SKM-1 treated with dmso at 0.1 percent for 144 hours (cell line): Measurements from ENCODE around the gene IL1RAPL1.
A peak's percentile ranks its signal among the peaks of the same experiment; 100 is the strongest.

Experiments used
- DNase-seq: peaks from one replicate; lab custom pipeline; 2025; ENCODE audit not compliant: unreplicated experiment; lab: John Stamatoyannopoulos, UW

Gene IL1RAPL1

DNA sequence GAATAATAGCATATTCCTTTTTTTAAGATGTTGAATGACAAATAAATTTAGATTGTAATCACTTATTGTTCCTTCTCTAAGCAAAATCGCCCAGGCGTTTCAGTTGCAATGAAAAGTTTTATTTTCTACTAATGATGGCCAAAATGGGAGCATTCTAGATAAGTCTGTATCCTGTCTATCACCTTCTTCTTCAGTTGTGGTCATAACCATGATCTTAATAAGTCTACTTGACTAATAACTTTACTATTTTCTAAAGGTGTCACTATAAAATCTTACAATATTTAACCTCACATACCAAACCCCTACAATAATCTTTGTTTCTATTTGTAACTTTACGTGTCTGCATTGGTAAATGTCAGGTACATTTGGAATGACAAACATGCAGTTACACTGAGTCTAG, 904.4 kb downstream of the IL1RAPL1 start:
- DNase-seq: no peak

DNA sequence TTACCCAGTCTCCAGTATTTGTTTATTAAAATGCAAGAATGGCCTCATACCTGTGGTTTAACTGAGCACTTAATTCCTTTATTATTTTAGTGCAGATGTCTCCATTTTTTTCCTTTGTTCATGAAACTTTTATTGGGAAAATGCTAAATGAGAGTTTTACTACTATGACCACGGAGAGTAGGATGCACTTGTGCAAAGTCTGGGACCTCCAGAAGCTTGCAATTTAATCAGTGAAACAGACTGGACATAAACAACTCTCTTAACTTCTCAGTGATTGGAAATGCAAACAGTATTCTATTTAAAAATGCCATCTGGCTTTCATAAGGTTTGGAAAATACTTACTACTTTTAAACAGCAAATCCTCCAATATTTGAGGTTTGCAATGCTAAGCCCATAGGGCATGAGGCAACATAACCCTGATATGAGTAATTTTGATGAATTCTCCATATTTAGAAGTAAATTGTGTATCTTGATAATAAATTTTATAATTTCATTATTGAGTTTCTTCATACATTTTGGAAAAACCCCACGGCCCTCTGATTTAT, 909.5 kb downstream of the IL1RAPL1 start:
- DNase-seq: no peak

DNA sequence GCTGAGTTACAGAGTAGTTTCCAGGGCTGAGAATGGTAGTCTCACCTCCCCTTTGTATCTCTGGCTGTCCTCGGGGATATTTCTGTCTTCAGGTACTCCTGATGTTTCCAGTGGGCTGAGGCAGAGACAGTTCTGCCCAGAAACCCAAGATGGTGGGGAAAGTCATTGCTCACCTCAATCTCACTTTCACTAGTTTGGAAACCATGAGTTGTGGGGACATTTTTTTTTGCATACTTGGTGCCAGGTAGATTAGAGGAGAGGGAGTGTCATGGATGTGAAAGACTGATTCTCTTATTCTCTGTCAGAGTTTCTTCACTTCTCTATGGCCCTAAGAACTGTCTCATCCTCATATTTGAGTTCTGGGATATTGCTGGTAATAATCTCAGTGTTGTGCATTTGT, 919.5 kb downstream of the IL1RAPL1 start:
- DNase-seq: no peak

DNA sequence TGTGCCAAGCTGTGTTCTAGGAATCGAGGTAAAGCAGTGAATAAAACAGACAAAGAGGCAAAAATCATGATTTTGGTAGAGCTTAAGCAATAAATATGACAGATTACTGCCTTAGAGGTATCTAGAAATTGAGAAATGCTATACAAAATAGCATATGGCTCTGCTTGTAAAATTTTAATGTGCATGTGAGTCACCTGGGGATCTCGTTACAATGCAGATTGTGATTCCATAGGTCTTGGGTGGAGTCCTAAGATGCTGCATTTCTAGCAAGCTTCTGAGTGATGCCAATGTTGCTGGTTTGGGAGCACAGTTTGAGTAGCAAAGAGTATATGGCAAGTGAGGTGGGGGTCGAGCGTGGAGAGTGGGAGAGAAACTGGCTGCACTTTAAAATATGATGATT, 930.9 kb downstream of the IL1RAPL1 start:
- no peak for DNase-seq

DNA sequence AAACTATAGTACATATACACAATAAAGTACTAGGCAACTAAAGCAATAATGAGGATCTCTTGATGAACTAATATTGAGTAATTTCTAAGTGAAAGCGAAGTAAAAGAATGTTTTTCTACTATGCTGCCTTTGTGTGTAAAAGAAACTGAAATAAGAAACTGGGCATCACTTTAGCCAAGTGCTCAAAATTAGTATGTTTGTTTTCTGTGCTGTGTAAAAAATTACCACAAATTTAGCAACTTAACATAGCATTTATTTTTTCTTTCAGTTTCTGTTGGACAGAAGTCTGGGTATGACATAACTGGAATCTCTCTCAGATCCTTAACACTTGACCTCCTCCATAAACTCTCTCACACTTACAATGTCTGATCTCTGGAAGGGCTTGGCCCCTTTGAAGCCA, 941.0 kb downstream of the IL1RAPL1 start:
- DNase-seq: no peak

DNA sequence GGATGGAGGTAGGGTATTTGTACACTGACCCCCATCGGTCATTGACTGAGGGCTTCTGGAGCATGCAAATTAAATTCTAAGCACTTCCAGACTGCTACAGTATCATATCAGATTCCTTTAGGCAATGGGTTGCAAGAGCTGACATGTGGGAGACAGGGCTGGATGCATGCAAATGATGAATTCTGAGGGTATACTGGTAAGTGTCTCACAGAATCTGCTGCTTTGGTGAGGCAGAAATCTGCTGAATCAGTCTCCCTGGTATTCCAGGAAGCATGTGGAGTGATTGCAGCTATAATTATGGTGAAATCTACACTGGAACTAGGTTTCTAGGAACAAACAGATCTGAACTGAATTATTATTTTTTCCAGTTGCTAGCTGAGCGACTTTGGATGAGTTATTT, 943.3 kb downstream of the IL1RAPL1 start:
- DNase-seq: no peak

DNA sequence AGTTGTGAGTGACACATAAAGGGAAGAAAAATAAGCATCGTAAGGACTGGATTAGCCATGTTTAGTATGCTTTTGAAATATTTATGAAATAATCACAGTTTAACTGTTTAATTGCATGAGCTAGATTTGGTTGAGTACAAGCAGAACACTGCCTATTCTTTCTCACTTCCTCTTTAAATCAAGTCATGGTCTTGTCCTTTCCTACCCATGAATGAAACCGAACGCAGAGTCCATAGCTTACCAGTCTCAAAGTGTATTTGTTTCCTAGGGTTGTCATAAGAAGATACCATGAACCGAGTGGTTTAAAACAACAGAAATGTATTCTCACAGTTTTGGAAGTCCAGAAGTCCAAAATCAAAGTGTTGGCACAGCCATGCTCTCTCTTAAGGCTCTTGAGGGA, 944.1 kb downstream of the IL1RAPL1 start:
- no peak for DNase-seq

DNA sequence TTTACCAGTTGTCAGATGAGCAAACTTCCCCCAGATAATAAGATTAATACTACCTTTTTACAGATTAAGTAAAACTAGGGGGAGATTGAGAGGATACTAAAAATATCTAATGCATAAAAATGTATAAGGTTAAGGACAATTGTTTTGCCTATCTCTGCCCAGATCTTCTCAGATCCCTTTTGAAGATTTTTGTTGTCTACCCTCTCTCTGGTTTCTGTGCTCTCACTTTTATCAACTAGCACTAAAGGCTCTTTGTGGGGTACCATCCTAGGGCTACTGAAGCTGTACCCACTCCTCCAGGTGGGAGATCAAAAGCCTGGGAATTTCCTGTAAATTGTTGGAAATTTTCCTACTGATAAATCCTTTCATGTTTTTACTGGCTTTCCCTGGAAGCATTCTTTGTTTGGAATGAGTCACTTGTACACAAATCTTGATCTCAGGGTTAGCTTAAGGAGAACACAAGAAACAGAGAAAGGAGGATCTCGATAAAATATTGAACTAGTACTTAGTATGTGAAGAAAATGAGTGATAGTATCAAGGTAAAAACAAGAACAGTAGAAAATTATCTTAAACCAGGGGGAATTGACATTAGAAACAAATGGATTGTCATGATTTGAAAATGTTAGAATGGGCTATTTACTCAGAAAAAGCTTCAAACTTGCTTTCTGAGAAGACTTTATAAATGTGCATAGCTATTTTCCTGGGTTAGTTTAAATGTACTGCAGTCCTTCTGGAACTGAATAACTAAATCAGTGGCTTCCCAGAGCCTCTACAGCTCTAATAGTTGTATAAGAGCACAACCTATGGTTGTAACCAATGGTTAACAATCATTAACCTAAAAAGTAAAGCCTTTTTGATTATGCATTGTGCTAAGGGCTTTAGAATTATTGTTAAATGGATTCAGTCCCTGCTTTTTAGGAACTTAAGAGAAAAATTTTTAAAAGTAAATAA, 948.2 kb downstream of the IL1RAPL1 start:
- no peak for DNase-seq

DNA sequence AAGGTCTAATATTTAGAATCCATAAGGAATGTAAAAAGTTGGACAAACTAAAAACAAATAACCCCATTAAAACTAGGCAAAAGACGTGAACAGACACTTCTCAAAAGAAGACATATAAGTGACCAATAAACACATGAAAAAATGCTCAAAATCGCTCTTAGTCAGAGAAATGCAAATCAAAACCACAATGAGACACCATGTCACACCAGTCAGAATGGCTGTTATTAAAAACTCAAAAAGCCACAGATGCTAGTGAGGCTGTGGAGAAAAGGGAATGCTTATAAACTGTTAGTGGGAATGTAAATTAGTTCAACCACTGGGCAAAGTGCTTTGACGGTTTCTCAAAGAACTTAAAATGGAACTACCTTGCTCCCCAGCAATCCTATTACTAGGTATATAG, 953.8 kb downstream of the IL1RAPL1 start:
- no peak for DNase-seq

DNA sequence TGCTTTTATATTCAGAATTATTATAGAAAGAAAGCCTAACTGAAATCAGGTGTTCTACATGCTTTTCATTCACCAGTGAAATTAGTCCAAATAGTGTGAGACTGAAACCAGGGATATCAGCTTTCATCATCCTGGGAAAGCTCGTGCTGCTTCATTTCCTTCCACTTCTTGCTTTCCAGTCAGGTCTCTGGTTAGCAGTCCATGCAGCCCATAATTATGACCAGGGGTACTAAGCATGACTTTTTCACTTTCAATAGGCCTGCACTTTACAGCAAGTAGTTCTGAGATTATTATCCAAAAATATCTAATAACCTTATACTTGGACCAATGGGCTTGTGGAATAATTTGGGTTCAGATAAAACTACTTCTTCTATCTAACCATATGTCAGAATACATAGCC, 954.9 kb downstream of the IL1RAPL1 start:
- DNase-seq: no peak

DNA sequence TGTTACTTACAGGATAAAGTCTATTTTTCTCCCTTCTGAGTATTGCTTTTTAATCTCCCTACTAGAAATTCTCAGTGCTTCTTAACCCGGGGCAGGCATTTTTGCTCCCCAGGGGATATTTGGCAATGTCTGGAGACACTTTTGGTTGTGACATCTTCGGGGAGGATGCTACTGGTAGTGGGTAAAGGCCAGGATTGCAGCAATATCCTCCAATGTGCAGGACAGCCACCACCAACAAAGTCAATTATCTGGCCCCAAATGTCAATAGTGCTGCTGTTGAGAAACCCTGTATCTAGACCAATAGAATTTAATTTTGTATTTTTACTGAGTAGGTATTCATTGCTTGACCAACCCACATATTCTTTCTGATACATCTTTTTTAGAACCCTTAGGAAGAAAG, 958.6 kb downstream of the IL1RAPL1 start:
- DNase-seq: peak; percentile 59

DNA sequence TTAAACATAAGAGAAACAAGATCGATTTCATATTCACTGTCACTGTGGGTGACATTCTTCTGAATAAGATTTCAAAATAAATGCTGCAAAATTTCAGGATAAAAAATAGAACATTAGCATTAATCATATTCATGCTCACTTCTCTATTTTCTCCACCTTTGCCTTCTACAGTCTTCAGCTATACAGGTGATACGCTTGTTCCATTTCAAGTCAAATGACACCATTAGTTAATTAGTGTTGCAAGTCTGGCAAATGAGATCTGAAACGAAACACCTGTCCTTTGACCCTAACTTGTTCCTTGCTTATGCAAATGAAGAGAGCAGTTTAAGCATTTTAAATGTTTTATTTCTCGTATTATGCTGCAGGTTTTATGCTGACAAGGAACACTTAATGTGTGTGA, 960.6 kb downstream of the IL1RAPL1 start:
- no peak for DNase-seq

DNA sequence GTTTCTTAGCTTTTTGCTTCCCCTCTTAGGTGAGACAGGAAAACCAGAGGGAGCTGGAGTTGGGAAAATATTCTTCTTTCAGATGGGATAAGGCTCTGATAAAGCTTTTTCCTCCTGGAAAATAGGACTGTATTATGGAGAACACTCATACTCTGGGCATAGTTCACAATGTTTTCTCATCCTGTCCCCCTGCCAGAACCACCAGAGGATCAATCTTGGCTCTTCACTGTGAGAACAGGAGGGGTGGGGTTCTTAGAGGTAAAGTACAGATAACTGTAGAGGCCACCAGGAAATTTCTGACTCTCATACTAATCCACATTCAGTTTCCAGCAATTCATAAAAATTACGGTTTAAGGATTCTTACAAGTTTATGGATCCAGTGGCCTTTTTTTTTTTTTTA, 966.3 kb downstream of the IL1RAPL1 start:
- no peak for DNase-seq

DNA sequence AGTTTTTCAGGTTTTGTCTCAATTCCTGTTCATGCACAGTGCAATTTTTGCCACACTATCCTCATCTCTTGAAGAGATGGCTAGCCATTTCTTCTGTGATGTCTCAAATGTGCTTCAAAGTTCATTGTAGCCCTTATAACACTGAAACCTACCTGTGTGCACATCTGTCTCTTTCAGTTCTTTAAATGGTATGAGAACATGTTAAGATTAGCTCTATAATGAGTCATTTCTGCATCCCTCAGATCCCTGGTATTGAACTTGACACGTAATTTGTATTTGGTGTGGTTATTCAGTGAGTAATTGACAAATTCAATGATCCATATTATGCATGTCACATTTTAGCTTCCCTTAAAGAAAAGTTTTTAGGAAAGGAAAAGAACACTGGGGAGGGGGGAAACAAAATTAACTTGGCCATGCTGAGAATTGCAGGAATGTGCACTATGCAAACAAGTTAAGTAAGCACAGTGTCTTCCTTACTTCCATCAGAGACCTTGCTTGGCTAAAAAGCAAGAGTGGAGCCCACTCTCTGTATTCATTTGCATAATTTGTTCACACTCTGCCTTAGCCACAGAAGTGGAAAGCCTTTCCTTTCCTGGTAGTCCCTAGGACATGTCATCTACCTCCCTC, 968.3 kb downstream of the IL1RAPL1 start:
- no peak for DNase-seq

DNA sequence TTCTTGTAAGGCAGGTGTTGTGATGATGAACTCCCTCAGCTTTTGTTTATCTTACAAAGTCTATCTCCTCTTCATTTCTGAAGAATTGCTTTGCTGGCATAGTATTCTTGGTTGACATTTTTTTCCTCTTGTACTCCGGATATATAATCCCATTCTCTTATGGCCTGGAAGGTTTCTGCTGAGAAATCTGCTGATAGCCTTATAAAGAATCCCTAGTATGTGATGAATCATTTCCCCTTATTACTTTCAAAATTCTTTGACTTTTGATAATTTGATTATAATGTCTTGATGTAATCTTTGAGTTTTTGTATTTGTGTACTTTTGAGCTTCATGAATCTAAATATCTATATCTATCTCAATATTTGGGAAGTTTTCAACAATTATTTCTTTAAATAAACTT, 972.8 kb downstream of the IL1RAPL1 start:
- no peak for DNase-seq

DNA sequence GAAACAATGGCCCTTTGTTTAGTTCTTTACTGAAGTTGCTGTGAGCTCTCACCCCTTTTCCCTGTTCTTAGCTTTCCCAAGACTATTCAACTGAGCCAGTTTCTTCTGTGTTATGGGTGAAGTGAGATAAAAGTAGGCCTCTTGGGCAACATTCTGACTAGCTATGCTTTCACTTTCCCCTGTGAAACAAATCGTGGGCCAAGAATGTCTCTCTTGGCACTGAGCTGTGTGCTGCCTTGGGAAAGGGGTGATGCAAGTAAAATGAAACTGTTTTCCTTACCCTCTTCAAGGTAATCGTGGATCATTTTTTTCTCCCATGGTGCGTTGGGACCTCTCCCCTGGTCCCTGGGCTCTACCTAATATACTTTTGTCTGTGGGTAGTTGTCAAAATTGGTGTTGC, 974.2 kb downstream of the IL1RAPL1 start:
- no peak for DNase-seq

DNA sequence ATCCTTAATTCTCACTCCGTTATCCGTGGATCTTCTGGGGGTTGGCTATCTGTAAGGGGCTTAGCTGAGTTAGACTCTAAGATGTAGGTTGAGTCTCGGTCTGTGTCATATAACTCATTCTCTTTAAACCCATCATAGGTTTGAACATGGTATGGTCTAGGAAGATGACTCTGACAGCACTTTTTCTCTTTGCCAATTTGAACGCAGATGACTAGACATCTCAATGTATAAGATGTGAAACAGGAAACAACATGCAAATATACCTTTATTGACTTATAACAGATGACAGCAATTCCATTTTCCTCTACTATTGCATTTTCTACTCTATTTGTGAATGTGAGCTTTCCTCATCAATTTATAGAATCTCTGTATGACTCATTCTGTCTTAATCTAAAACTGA, 993.3 kb downstream of the IL1RAPL1 start:
- DNase-seq: no peak

DNA sequence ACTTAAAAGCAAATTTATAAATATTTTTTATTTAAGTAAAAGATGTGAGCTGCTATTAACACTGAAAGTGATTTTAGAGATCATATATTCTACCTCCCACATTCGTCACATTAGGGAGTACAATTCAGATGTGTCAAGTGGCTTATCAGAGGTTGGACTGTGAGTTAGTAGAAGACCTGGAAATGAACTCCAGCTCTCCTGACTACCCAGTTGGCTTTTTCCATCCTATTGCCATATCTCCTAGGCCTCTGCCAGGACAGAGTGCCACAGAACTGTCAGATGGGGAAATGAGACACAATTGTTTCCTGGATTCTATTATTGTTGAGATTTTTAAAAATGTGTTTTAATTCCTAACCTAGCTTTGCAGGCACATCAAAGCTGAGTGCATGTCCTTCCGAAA, 994.0 kb downstream of the IL1RAPL1 start:
- no peak for DNase-seq

DNA sequence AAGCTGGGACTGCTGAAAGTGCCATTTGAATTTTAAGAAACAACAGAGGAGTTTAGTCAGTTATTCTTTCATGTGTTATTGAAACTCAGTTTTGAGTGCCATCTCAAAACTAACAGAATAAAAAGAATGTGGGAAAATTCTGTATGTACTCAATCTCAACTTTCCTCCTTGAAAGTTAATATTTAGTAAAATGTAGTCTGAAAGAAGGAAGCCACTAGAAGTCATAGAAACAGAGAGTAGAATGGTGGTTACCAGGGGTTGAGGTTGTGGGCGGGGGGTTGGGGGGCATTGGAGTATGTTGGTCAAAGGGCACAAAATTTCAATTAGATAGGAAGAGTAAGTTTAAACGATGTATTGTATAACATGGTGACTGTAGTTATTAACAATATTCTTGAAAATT, 999.9 kb downstream of the IL1RAPL1 start:
- no peak for DNase-seq

DNA sequence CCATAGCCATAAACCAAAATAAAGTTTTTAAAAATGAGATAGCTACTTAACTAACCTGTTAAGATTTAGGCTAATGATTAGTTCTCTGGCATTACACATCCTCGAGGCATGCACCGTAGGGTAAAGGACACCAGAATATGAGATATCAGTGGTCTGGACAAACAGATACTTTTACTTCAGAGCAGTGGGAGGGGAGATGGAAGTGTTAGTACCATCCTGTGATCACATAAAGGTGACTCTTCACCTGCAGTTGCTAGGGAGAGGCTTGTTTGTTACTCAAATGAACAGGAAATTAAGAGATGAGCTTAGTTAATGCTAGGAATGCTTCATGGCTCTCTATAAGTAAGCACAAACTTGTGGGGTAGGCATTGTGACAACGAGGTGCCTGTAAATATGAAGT, 1003.7 kb downstream of the IL1RAPL1 start:
- no peak for DNase-seq

DNA sequence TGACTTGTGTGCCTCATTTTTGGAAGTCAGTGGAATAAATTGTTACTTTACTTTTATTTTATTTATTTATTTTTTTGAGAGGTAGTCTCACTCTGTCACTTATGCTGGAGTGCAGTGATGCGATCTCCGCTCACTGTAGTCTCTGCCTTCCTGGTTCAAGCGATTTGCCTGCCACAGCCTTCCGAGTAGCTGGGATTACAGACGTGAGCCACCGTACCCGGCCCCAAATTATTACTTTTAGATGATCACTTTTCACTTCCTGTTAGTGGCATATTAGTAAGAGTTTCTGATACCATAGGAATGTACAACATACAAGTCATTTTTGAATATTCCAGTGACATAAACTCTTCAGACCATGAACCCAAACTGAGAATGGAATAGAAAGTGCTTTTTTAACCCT, 1017.1 kb downstream of the IL1RAPL1 start:
- DNase-seq: no peak

DNA sequence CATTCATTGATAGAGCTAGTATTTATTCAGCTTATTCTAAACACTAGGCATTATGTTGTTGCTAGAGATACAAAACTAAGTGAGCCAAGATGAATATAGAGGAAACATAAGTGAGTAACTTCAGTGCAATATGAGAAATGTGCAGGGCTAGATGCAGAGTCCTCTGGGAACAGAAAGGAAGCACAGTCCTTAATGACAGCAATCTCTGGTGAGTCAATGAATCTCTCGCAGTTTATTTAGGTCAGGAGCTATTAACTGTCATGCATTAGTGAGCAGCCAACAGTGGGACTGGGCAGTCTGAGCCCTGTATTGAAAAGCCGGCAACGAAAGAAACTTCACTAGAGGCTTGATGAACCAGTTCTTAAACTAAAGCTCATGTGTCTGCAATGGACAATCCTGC, 1030.0 kb downstream of the IL1RAPL1 start:
- no peak for DNase-seq
